ENCODE data around the gene TRAIP.

The TRAIP gene

GRCh38 chr3:49812916-49813496 lies 43.4 kb downstream of the TRAIP start:
- no peak for DNase-seq

- DNase-seq: no peak
Measured at GRCh38 chr3:49807431-49808114, 48.8 kb downstream of the TRAIP start.

- no peak for DNase-seq
Measured at GRCh38 chr3:49806850-49807249, 49.5 kb downstream of the TRAIP start.

- no peak for DNase-seq
Measured at GRCh38 chr3:49805897-49806701, 50.3 kb downstream of the TRAIP start.

GRCh38 chr3:49805367-49805782 lies 51.0 kb downstream of the TRAIP start:
- DNase-seq: peak; percentile 9

GRCh38 chr3:49804141-49805041 lies 52.0 kb downstream of the TRAIP start:
- DNase-seq: no peak

- no peak for DNase-seq
Measured at GRCh38 chr3:49803465-49804140, 52.8 kb downstream of the TRAIP start.

GRCh38 chr3:49802719-49803464 lies 53.5 kb downstream of the TRAIP start, which contains the start of gene INKA1:
Gene INKA1 (plus strand): TSS chr3:49803261. CDS start chr3:49803393, 132 bp downstream.
- DNase-seq: peak; percentile 29

- DNase-seq: no peak
Measured at GRCh38 chr3:49801160-49801559, 55.2 kb downstream of the TRAIP start.

GRCh38 chr3:49799761-49800160 lies 56.6 kb downstream of the TRAIP start, which contains the start of gene CDHR4:
Gene CDHR4 (minus strand): TSS chr3:49799873. CDS start chr3:49799812, 61 bp downstream.
- DNase-seq: no peak

- DNase-seq: no peak
Measured at GRCh38 chr3:49799105-49799504, 57.3 kb downstream of the TRAIP start.

GRCh38 chr3:49794926-49795905 lies 61.1 kb downstream of the TRAIP start:
- no peak for DNase-seq

- DNase-seq: no peak
Measured at GRCh38 chr3:49794431-49794830, 61.9 kb downstream of the TRAIP start.

- no peak for DNase-seq
Measured at GRCh38 chr3:49793486-49794085, 62.8 kb downstream of the TRAIP start.

GRCh38 chr3:49792371-49793150 lies 63.8 kb downstream of the TRAIP start:
- DNase-seq: no peak

- no peak for DNase-seq
Measured at GRCh38 chr3:49791571-49791970, 64.8 kb downstream of the TRAIP start.

- DNase-seq: no peak
Measured at GRCh38 chr3:49790626-49791411, 65.5 kb downstream of the TRAIP start.

- no peak for DNase-seq
Measured at GRCh38 chr3:49788056-49788455, 68.3 kb downstream of the TRAIP start.
